Stomach smooth muscle (tissue), 2 donors: ENCODE measurements around the gene COX19.

Experiments
- H3K27ac ChIP-seq: one replicate; pipeline ENCODE4 v1.7.0; 2013; ENCODE audit warnings: mild to moderate bottlenecking, low read length, inconsistent platforms
- H3K27me3 ChIP-seq, 2 donors: one replicate each; pipeline ENCODE4 v1.7.0; 2013; ENCODE audit warnings: low read length in 2 of 2; ENCODE audit not compliant: insufficient read depth in 2 of 2, control insufficient read depth in 1 of 2
- H3K36me3 ChIP-seq, 2 donors: one replicate each; pipeline ENCODE4 v1.7.0; 2013; ENCODE audit warnings: low read length in 2 of 2; ENCODE audit not compliant: control insufficient read depth in 2 of 2, insufficient read depth in 2 of 2
- H3K4me1 ChIP-seq: one replicate; pipeline ENCODE4 v1.7.0; 2013; ENCODE audit warnings: low read length; ENCODE audit not compliant: control insufficient read depth, insufficient read depth
- H3K4me3 ChIP-seq, 2 donors: one replicate each; pipeline ENCODE4 v1.7.0; 2013; ENCODE audit warnings: low read length in 2 of 2
- H3K9ac ChIP-seq, 2 donors: one replicate each; pipeline ENCODE4 v1.7.0; 2013; ENCODE audit warnings: low read length in 2 of 2, mild to moderate bottlenecking in 1 of 2
- H3K9me3 ChIP-seq, 2 donors: one replicate each; pipeline ENCODE4 v1.7.0; 2013; ENCODE audit warnings: low read length in 2 of 2; ENCODE audit not compliant: control insufficient read depth in 2 of 2
- donor health status: healthy.
- donor health status: Pancreatic carcinoma.

COX19 gene

DNA sequence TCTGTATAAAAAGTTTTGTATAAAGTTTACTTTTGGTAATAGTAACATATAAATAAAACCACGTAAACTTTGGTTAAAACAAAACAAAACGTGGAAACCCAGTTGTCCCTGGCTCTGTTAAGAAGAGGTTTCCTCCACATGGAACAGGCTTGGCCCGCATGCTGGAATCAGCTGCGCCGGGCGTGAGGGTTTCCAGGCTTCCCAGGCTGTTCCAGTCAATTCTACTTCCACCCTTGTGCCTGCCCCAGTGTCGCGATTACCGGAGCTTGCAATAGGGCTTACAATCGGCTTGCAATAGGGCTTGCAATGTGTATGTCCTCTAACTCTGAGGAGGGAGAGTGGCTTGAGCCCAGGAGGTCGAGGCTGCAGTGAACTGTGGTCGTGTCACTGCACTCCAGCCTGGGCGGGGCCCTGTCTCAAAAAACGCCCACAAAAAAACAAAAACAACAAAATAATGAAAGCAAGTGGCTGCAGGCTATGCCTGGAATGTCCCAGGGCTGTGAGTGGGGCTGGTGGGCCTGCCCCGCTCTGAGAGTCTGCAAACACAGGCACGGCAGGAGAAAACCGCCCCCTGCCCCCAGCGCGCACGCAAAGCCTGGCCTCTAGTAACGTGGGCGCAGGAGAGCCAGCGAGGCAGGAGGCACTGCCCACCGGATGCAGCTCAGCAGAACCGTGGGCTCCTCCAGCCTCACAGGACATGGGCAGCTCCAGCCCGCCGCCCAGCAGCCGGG, 24.0 kb upstream of the COX19 start:
- Histone ChIP-seq H3K4me1 (no peaks in the 10 kb centered on the region), H3K4me3 (no peak overlapping the region), H3K36me3 (peaks cover 2 to 11% of the 10 kb centered on the region in 2 donors), H3K27ac (no peak overlapping the region), H3K27me3 (no peaks in the 10 kb centered on the region), H3K9me3 (no peaks in the 10 kb centered on the region), H3K9ac (no peak overlapping the region)

DNA sequence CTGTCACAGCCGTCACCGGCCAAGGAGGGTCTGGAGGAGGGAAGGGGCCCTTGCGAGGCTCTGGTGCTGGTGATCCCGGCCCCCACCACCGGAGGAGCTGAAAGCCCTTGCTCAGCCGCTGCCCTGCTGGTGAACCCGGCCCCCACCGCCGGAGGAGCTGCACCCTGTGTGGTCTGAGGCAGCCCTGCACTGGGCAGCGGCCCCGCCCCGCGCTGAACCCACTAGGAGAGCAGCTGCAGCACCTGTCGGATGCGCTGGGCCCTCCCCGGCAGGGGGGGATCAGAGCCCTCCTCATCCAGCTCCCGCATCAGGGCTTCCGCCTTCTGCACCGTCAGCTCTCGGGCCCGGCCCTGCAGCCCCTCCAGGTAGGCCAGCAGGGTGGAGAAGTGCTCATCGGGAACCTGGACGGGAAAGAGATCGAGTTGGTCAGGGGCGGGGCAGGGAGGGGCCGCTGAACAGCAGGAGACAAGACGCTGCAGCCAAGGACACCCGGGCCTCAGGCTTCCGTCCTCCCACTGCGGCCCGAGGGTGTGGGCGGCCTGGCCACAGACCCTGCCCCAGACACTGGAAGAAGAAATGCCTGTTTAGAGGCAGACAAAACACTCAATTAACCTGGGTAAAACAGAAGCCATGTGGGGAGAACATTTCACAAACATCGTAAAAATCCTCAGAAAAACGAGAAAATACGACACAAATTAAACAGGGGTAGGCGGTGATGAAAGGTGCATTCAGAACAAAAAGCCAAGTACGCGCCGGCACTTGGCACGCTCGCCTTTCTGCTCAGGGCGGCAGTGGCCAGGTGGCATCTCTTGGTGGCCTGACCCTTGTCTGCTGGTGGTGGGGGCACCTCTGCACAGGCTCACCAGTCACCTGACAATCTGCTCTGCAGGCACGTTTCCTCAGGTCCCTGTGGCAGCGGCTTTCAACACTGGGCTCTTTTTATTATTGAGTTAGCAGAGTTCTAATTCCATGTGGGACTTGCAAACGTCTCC, 22.4 kb upstream of the COX19 start:
- Histone ChIP-seq H3K9me3 (no peaks in the 10 kb centered on the region), H3K4me3 (no peak overlapping the region), H3K27ac (no peak overlapping the region), H3K27me3 (no peaks in the 10 kb centered on the region), H3K9ac (no peak overlapping the region), H3K36me3 (peaks cover 2 to 11% of the 10 kb centered on the region in 2 donors), H3K4me1 (peaks cover 7% of the 10 kb centered on the region)

DNA sequence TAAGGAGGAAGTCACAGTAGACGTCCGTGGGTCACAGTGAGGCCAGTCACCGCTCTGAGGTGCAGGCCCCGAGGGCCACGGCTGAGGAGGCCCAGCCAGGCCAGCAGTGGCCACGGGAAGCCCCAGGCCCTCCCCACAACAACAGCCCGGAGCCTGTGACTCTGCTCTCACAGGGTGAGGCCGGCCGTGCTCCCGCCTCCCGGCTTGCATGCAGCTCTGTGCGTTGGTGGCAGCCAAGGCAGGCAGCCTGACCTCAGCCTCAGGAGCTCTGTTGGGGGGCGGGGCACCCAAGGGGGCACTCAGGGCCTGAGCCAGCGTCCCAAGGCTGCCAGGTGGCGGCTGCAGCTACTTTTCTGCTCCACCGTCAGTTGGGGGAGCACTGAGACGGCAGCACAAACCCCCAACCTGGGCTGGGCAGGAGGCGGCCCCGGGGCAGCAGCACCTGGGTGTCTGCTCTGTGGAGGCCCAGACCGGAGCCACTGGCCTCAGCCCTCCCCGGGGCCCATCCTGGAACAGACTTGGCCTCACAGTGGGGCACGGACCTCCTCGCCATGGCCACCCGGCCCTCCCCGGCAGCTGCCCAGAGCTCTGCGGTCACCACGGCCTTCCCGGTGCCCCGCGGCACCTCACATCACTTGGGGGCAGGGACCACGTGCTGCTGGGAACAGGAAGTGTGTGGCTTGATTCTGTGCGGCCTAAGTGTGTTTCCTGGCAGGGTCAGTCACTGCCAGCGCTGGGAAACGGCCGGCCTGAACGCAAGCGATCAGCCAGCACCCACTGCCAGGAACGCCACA, 20.9 kb upstream of the COX19 start:
- peaks cover 2 to 11% of the 10 kb centered on the region in 2 donors for H3K36me3 ChIP-seq
- H3K9ac ChIP-seq = no peak overlapping the region
- no peaks in the 10 kb centered on the region for H3K9me3 ChIP-seq
- H3K4me1 ChIP-seq = peaks cover 9% of the 10 kb centered on the region
- no peak overlapping the region for H3K27ac ChIP-seq
- H3K27me3 ChIP-seq = no peaks in the 10 kb centered on the region
- H3K4me3 ChIP-seq = no peak overlapping the region

DNA sequence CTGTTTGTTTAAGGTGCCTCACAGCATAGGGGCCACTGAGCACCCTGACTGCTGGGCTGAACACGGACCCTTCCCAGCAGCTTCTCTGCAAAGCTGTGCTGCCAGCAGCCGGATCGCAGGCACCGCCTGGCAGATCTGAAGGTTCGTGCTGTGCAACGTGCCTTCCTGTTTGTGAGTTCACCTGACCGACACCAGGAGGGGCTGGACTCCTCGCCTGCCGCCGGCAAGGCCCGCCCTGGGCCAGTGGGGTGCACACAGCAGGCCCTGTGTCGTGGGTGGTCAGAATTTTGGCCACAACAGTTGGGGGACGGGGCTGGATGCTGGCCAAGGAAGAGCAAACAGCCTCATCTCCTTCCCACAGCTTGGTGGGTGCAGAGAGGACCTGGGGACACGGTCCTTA, 20.2 kb upstream of the COX19 start:
- peaks cover 9% of the 10 kb centered on the region for H3K4me1 ChIP-seq
- no peaks in the 10 kb centered on the region for H3K9me3 ChIP-seq

DNA sequence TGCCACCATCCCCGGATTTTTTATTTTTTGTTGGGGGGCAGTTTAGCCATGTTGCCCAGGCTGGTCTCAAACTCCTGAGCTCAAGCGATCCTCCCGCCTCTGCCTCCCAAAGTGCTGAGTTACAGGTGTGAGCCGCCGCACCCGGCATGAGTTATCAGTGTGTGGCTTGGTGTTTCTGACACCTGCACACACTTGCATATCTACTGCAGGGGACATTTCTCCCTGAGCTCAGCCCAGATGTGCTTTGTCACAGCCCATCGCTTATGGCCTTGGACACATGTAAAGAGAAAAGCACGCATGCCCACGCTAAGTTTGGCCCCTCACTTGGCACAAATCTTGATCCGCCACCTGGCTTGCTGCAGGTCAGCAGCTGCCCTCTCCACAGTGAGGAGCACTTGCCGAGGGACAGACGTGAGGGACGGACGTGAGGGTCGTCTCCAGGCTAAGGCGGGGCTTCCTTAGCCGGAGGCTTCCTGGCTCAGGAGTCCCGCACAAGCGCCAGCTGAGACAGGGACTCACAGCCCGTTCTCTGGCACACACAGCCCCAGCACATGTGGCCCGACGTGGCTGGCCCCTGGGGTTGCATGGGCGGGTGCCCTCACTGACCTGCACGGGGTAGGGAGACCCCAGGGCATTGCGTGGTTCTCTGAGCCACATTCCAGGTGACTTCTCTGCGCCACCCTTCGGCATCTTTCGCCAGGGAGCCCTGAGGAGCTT, 19.4 kb upstream of the COX19 start:
- peaks cover 2 to 9% of the 10 kb centered on the region in 2 donors for H3K36me3 ChIP-seq
- H3K27me3 ChIP-seq = no peaks in the 10 kb centered on the region
- no peak overlapping the region for H3K4me3 ChIP-seq
- no peaks in the 10 kb centered on the region for H3K9me3 ChIP-seq
- H3K9ac ChIP-seq = no peak overlapping the region
- no peak overlapping the region for H3K27ac ChIP-seq
- H3K4me1 ChIP-seq = peaks cover 9% of the 10 kb centered on the region

More for the DNA sequence above, 20.2 kb upstream of the COX19 start:
- H3K27ac ChIP-seq = no peak overlapping the region
- no peaks in the 10 kb centered on the region for H3K27me3 ChIP-seq
- no peak overlapping the region for H3K4me3 ChIP-seq
- no peak overlapping the region for H3K9ac ChIP-seq
- peaks cover 2 to 11% of the 10 kb centered on the region in 2 donors for H3K36me3 ChIP-seq

DNA sequence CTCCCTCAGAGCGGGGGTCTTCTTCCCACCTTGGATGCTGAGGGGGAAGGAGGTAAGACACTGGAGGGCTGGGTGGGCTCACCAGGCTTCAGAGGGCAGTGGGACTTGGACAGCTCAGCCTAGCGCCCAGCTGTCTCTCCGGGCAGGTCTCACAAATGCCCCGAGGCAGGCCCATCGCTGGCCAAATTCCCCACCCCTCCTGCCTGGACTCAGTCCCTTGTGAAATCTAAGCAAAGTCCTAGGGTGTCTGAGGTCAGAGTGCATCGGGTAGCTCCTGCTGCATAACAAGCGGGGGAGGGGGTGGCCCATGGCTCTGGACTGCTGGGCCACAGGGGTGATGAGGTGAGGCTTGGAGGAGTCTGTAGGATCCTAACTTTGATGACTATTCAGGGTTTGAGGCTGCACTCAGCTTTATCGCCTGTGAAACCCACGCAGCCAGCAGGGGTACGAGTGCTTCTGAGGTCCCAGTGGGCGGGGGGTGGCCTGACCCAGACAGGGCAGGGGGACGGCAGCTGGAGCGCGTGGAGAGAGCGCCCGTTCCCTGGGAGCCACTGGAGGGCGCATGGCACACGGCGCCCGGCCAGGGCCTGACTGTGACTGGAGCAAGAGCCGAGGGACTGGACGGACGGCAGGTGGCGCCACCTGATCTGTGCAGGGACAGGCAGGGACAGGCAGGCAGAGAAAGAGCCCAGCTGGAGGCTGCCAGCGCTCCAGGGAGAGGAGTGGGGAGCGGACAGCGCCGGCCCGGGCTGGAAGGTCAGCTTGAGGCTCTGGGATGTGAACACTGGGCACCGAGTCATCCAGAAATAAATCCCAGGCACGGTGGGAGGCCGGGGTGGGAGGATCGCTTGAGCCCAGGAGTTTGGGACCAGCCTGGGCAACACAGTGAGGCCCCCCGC, 17.6 kb upstream of the COX19 start:
- Histone ChIP-seq H3K27ac (no peak overlapping the region), H3K27me3 (peaks cover 3 to 13% of the 10 kb centered on the region in 2 donors), H3K4me3 (no peak overlapping the region), H3K4me1 (peaks cover 12% of the 10 kb centered on the region), H3K9me3 (no peaks in the 10 kb centered on the region), H3K9ac (no peak overlapping the region), H3K36me3 (peaks cover 0 to 4% of the 10 kb centered on the region in 2 donors)

DNA sequence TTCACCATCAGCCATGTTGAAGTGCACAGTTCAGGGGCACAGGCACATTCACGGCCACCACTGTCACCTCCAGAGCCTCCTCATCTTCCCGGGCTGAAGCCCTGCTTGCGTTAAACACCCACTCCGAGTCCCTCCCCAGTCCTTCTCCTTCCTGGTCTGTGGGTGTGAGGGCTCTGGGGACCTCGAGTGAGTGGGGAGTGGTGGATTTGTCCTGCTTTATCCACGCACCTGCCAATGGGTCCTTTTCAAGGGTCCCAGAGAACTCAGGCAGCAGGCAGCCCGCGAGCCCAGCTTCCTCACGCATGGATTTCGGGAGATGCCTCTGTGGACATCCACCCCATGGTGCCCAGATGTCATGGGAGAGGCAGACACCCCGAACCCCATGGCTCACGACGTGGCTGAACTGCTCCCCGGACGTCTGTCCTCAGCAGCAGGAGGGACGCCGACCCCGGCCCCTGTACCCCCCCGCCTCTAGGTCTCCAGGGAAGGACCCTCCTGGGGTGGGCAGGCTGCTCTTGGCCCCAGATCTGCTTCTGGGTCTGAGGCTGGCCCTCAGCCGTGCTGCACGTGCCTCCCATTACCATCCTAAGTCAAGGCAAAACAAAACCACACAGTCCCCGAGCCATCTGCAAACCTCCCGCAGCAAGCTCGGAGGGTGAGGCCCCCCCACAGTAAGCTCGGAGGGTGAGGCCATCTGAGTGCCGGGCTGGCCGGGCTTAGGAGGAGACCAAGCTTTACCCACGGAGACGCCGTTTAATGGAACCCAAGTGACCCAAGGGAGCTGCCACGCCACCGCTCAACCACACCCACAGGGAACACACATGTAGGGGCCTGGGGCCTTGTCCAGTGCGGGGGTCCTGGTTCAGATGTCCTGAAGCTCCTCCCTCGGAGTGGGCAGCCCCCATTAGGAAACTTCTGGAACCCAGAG, 16.6 kb upstream of the COX19 start:
- peaks cover 12% of the 10 kb centered on the region for H3K4me1 ChIP-seq
- H3K27ac ChIP-seq = no peak overlapping the region
- H3K27me3 ChIP-seq = peaks cover 10 to 23% of the 10 kb centered on the region in 2 donors
- no peaks in the 10 kb centered on the region for H3K9me3 ChIP-seq
- H3K36me3 ChIP-seq = peaks cover 0 to 2% of the 10 kb centered on the region in 2 donors
- H3K9ac ChIP-seq = no peak overlapping the region
- H3K4me3 ChIP-seq = no peak overlapping the region

DNA sequence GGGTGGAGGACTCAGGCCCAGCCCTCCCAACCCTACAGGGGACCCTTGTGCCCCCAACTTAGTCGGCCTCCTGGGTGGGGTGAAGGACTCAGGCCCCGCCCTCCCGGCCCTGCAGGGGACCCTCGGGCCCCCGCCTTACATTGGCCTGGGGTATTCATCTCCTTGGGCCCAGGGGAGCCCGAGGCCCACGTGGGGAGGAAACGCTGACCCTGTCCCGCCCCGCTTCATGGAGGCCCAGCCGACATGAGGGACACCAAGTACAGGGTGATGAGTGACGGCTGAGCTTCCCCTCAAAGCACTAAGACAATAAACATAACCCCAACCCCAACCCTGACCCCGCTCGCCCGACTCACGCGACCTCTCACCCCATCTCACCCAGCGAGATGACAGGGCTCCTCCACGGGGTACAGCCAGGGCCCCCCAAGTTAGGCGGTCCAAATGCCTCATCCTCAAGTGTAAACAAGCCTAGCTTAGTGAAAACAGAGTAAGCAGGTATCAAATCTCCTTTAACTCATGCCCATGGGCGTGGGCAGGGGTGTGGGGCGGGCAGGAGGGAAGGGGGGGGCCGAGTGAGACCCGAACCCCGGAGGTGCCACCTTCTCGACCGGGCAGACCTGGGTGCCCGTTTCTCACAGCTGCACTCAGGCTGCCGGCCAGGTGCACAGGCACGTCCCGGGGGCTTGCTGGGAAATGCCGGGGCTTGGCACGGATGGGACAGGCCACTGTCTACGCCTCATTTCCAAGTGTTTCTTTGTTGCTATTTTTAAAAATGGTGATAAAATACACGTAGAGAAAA, 15.8 kb upstream of the COX19 start:
- Histone ChIP-seq H3K9me3 (no peaks in the 10 kb centered on the region), H3K4me1 (peaks cover 12% of the 10 kb centered on the region), H3K4me3 (no peak overlapping the region)

More for the DNA sequence above, 15.8 kb upstream of the COX19 start:
- Histone ChIP-seq H3K9ac (no peak overlapping the region), H3K27me3 (peaks cover 16 to 31% of the 10 kb centered on the region in 2 donors), H3K36me3 (peaks cover 0 to 2% of the 10 kb centered on the region in 2 donors), H3K27ac (no peak overlapping the region)
